HCT116 (cell line): ENCODE results near the gene BMX. TPM values are rescaled to one million over a fixed set of nuclear protein-coding genes. Genes with fewer than 3 reads are reported as not detected.

Source experiments
- ATAC-seq: fragments of 200-7000 bp; cut with Tn5 transposase; 2 replicates; pipeline ENCODE4 v1.9.1; 2020; ENCODE audit warnings: mild to moderate bottlenecking, moderate library complexity
- BruUV-seq: library from RNA; stranded (reverse); fragments of 400-500 nt; replicated peaks from 2 replicates; lab custom pipeline; 2021; lab: Mats Ljungman, UMichigan
- CTCF ChIA-PET: fragments of 300-600 bp; sonication (Branson Sonifier 250); formaldehyde crosslinking; loops from one replicate; lab custom pipeline; 2021; ENCODE audit warnings: antibody characterized with exemption; lab: Charles Lee
- POLR2A ChIA-PET: fragments of 300-600, 350-600 bp; sonication (Branson Sonifier 250); formaldehyde crosslinking; loops from one replicate; lab custom pipeline; 2021; ENCODE audit warnings: antibody characterized with exemption; lab: Charles Lee
- RAD21 ChIA-PET, 2 experiments: fragments of 300-600 bp; sonication (Branson Sonifier 250); formaldehyde crosslinking; loops; one replicate each; lab custom pipeline; 2023; ENCODE audit warnings: low total read pairs in 2 of 2; ENCODE audit not compliant: uncharacterized antibody in 2 of 2, unreplicated experiment in 2 of 2, low non-redundant PET in 1 of 2; lab: Charles Lee
- DNase-seq: peaks from one replicate; pipeline ENCODE4 v3.0.0-alpha.2; 2010; ENCODE audit warnings: low read depth, low spot score
- H2AFZ ChIP-seq: fragments of 200-600 bp; shearing (Covaris generic), sonication (generic); 2 replicates; pipeline ENCODE4 v1.6.1; 2017; ENCODE audit warnings: low read depth, mixed run types, mixed read lengths, antibody characterized with exemption, low read length; ENCODE audit not compliant: poor library complexity, severe bottlenecking
- H3K27ac ChIP-seq: 2 replicates; pipeline ENCODE4 v1.5.1; 2012; ENCODE audit warnings: low read depth, low read length
- H3K27me3 ChIP-seq: fragments of 200-600 bp; sonication (generic); 2 replicates; pipeline ENCODE4 v1.6.1; 2016; ENCODE audit warnings: mixed run types, low read length, mixed read lengths; ENCODE audit not compliant: insufficient read depth
- H3K36me3 ChIP-seq, 2 experiments: fragments of 200-500 bp in 1 of 2; fragments of 200-600 bp in 1 of 2; sonication (Bioruptor generic) in 1 of 2; sonication (generic) in 1 of 2; 2 replicates each; pipeline versions ENCODE4 v1.5.1 to v1.6.1; 2014 to 2016; ENCODE audit warnings: low read length in 2 of 2, inconsistent platforms in 1 of 2, mixed read lengths in 1 of 2, mixed run types in 1 of 2; ENCODE audit not compliant: insufficient read depth in 2 of 2, control insufficient read depth in 1 of 2
- H3K4me1 ChIP-seq, 2 experiments: fragments of 200-600 bp in 1 of 2; sonication (generic) in 1 of 2; 2 replicates each; pipeline versions ENCODE4 v1.5.1 to v1.6.1; 2012 to 2017; ENCODE audit warnings: low read length in 2 of 2, inconsistent platforms in 1 of 2, mild to moderate bottlenecking in 1 of 2, mixed read lengths in 1 of 2, mixed run types in 1 of 2, moderate library complexity in 1 of 2; ENCODE audit not compliant: insufficient read depth in 2 of 2, control insufficient read depth in 1 of 2
- H3K4me2 ChIP-seq: fragments of 200-600 bp; sonication (generic); 2 replicates; pipeline ENCODE4 v1.6.1; 2017; ENCODE audit warnings: mixed run types, low read length, mixed read lengths
- H3K4me3 ChIP-seq, 2 experiments: fragments of 200-600 bp in 1 of 2; sonication (generic) in 1 of 2; replicated peaks in 1 of 2; 2 replicates each; pipeline ENCODE4 v1.5.1; 2011 to 2016; ENCODE audit warnings: low read length in 2 of 2, control low read depth in 1 of 2, low read depth in 1 of 2, mild to moderate bottlenecking in 1 of 2, mixed read lengths in 1 of 2, mixed run types in 1 of 2
- H3K79me2 ChIP-seq: fragments of 200-600 bp; sonication (generic); 2 replicates; pipeline ENCODE4 v1.6.1; 2017; ENCODE audit warnings: mild to moderate bottlenecking, mixed run types, low read length, moderate library complexity, mixed read lengths; ENCODE audit not compliant: insufficient read depth
- H3K9ac ChIP-seq: fragments of 200-600 bp; sonication (generic); 2 replicates; pipeline ENCODE4 v1.6.1; 2016; ENCODE audit warnings: low read length, mixed read lengths
- H3K9me2 ChIP-seq: fragments of 200-600 bp; sonication (generic), shearing (Covaris generic); 2 replicates; pipeline ENCODE4 v1.6.1; 2017; ENCODE audit warnings: mixed run types, mild to moderate bottlenecking, moderate library complexity; ENCODE audit not compliant: insufficient read depth
- H3K9me3 ChIP-seq, 2 experiments: fragments of 200-500 bp in 1 of 2; fragments of 200-600 bp in 1 of 2; sonication (Bioruptor generic) in 1 of 2; sonication (generic) in 1 of 2; 2 replicates each; pipeline ENCODE4 v1.6.1; 2014 to 2017; ENCODE audit warnings: low read length in 2 of 2, mixed read lengths in 2 of 2, inconsistent platforms in 1 of 2, low read depth in 1 of 2, mild to moderate bottlenecking in 1 of 2, mixed run types in 1 of 2, moderate library complexity in 1 of 2; ENCODE audit not compliant: control insufficient read depth in 1 of 2, insufficient read depth in 1 of 2
- H4K20me1 ChIP-seq: fragments of 200-600 bp; sonication (generic), shearing (Covaris generic); 2 replicates; pipeline ENCODE4 v1.6.1; 2017; ENCODE audit warnings: mixed run types, mild to moderate bottlenecking, moderate library complexity; ENCODE audit not compliant: insufficient read depth
- ATF3 ChIP-seq: IDR thresholded peaks from 2 replicates; pipeline ENCODE4 v1.6.1; 2012
- CEBPB ChIP-seq: IDR thresholded peaks from 2 replicates; pipeline ENCODE4 v1.6.1; 2012; ENCODE audit warnings: low read depth
- CTCF ChIP-seq, 3 experiments: fragments of 200-600 bp in 1 of 3; sonication (generic) in 1 of 3; IDR thresholded peaks in 2 of 3; conservative IDR thresholded peaks in 1 of 3; 2 replicates each; pipeline ENCODE4 v1.5.1; 2012 to 2017; ENCODE audit warnings: low read depth in 2 of 3, low read length in 2 of 3, antibody characterized with exemption in 1 of 3, borderline replicate concordance in 1 of 3, control low read depth in 1 of 3, mild to moderate bottlenecking in 1 of 3, mixed read lengths in 1 of 3, mixed run types in 1 of 3, moderate library complexity in 1 of 3; ENCODE audit not compliant: insufficient read depth in 1 of 3
- ELF1 ChIP-seq: IDR thresholded peaks from 2 replicates; pipeline ENCODE4 v1.6.1; 2012; ENCODE audit warnings: low read depth, borderline replicate concordance
- EZH2 ChIP-seq: fragments of 200-600 bp; sonication (generic); IDR thresholded peaks from 2 replicates; pipeline ENCODE4 v1.6.1; 2017; ENCODE audit warnings: antibody characterized with exemption, mixed run types
- EZH2phosphoT487 ChIP-seq: fragments of 200-600 bp; IDR thresholded peaks from 2 replicates; pipeline ENCODE4 v1.6.1; 2018; ENCODE audit warnings: antibody characterized with exemption, borderline replicate concordance
- FOSL1 ChIP-seq: IDR thresholded peaks from 2 replicates; pipeline ENCODE4 v1.6.1; 2012; ENCODE audit warnings: low read depth
- JUND ChIP-seq: IDR thresholded peaks from 2 replicates; pipeline ENCODE4 v1.6.1; 2012
- MAX ChIP-seq: IDR thresholded peaks from 2 replicates; pipeline ENCODE4 v1.6.1; 2012
- POLR2AphosphoS5 ChIP-seq: IDR thresholded peaks from 2 replicates; pipeline ENCODE4 v1.6.1; 2011; ENCODE audit warnings: mild to moderate bottlenecking, low read depth, low read length, moderate library complexity
- REST ChIP-seq: IDR thresholded peaks from 2 replicates; pipeline ENCODE4 v1.6.1; 2012; ENCODE audit warnings: low read depth
- SIN3A ChIP-seq: IDR thresholded peaks from 2 replicates; pipeline ENCODE4 v1.6.1; 2012; ENCODE audit warnings: low read depth
- SRF ChIP-seq: IDR thresholded peaks from 2 replicates; pipeline ENCODE4 v1.6.1; 2012; ENCODE audit warnings: low read depth
- TCF7L2 ChIP-seq: IDR thresholded peaks from 2 replicates; pipeline ENCODE4 v1.7.0; 2011; ENCODE audit warnings: borderline replicate concordance, inconsistent platforms; ENCODE audit not compliant: insufficient read depth, insufficient read length; ENCODE audit errors: extremely low read depth
- ZBTB33 ChIP-seq: IDR thresholded peaks from 2 replicates; pipeline ENCODE4 v1.6.1; 2011; ENCODE audit warnings: mild to moderate bottlenecking, low read length, moderate library complexity; ENCODE audit not compliant: insufficient replicate concordance; ENCODE audit errors: extremely low read depth
- ZFX ChIP-seq: fragments of 450-650 bp; IDR thresholded peaks from 2 replicates; pipeline ENCODE4 v1.6.1; 2017
- intact Hi-C: fragments of 100-400 bp; cut with micrococcal nuclease; formaldehyde crosslinking; loops from 2 replicates; pipeline ENCODE4 v1.10.0; 2022
- total RNA-seq: library from RNA; stranded (reverse); gene quantifications from one replicate; pipeline ENCODE4 v1.2.1, GENCODE V29; 2021; ENCODE audit not compliant: unreplicated experiment

Gene BMX
- total RNA-seq, 1 experiment from 2014 or later: not detected

- Histone ChIP-seq H3K9me3 (no peaks in the 10 kb centered on the region), H3K4me3 (no peak within 1 kb of the TSS), H3K79me2 (no peaks in the 10 kb centered on the region), H4K20me1 (no peaks in the 10 kb centered on the region), H3K9me2 (no peaks in the 10 kb centered on the region), H3K27ac (no peak within 1 kb of the TSS), H2AFZ (peak within 1 kb of the TSS; percentile 26), H3K27me3 (no peaks in the 10 kb centered on the region), H3K4me2 (peak within 1 kb of the TSS; percentile 33), H3K9ac (no peak within 1 kb of the TSS), H3K36me3 (no peaks in the 10 kb centered on the region), H3K4me1 (peaks cover 0 to 12% of the 10 kb centered on the region in 2 experiments; a peak in 2 of 4 replicates)
- RAD21 ChIA-PET: no interaction called here
- POLR2A ChIA-PET: no interaction called here
- no TSS peak for BruUV-seq
- no peak for ATAC-seq
- intact Hi-C loops: no loop called here
- CTCF ChIA-PET: no interaction called here
- no peak for DNase-seq
- TF ChIP-seq SIN3A: no peak
- no peak for TF ChIP-seq EZH2phosphoT487
- TF ChIP-seq REST: no peak
- no peak for TF ChIP-seq JUND
- no peak for TF ChIP-seq CEBPB
- no peak for TF ChIP-seq CTCF (IDR thresholded peaks at IDR 0.05 in 2 of 3, conservative IDR thresholded peaks at IDR 0.05 in 1 of 3; ENCODE audit: borderline replicate concordance in 1 of 3, insufficient read depth in 1 of 3, low read depth in 2 of 3, low read length in 2 of 3)
- no peak for TF ChIP-seq ELF1
- no peak for TF ChIP-seq ATF3
- TF ChIP-seq EZH2: no peak
- TF ChIP-seq TCF7L2: no peak
- TF ChIP-seq ZFX: no peak
- no peak for TF ChIP-seq POLR2AphosphoS5
- TF ChIP-seq FOSL1: no peak
- no peak for TF ChIP-seq ZBTB33
- no peak for TF ChIP-seq MAX
- TF ChIP-seq SRF: no peak
These were observed 100.1 kb downstream of the BMX start, which contains the start of gene ACE2 for GRCh38 chrX:15600745-15601144. ACE2 (minus strand) TSS chrX:15600960; CDS start chrX:15600911, 49 bp downstream.
